Thoracic aorta (tissue), 2 donors: ENCODE results near the gene TIMM17A. TPM values are rescaled to one million over a fixed set of nuclear protein-coding genes. Genes with fewer than 3 reads are reported as not detected.

ENCODE experiments used
- ATAC-seq: fragments of 150-250 bp; one replicate; pipeline ENCODE4 v1.8.0; 2017; ENCODE audit warnings: low read depth; ENCODE audit not compliant: insufficient number of reproducible peaks, low FRiP score
- DNase-seq: peaks from one replicate; pipeline ENCODE4 v3.0.0-alpha.2; 2020; ENCODE audit warnings: low spot score
- H3K27ac ChIP-seq, 2 donors: fragments of 200-600 bp; sonication (generic); 1 replicate in 1 of 2; 2 replicates in 1 of 2; pipeline ENCODE4 v1.5.1; 2016; ENCODE audit warnings: mild to moderate bottlenecking in 2 of 2, moderate library complexity in 2 of 2
- H3K27me3 ChIP-seq: fragments of 200-600 bp; sonication (generic); replicated peaks from 2 replicates; pipeline ENCODE4 v1.6.0; 2016; ENCODE audit warnings: mild to moderate bottlenecking; ENCODE audit not compliant: insufficient read depth
- H3K36me3 ChIP-seq: fragments of 200-600 bp; sonication (generic); one replicate; pipeline ENCODE4 v1.5.1; 2016
- H3K4me1 ChIP-seq, 2 donors: fragments of 200-600 bp; sonication (generic); 1 replicate in 1 of 2; 2 replicates in 1 of 2; pipeline versions ENCODE4 v1.5.1 to v1.6.0; 2016; ENCODE audit warnings: low read depth in 2 of 2, mild to moderate bottlenecking in 1 of 2; ENCODE audit not compliant: control insufficient read depth in 1 of 2
- H3K4me3 ChIP-seq: fragments of 200-600 bp; sonication (generic); 2 replicates; pipeline ENCODE4 v1.5.1; 2016; ENCODE audit warnings: mild to moderate bottlenecking
- H3K9me3 ChIP-seq: fragments of 200-600 bp; sonication (generic); 2 replicates; pipeline ENCODE4 v1.5.1; 2016
- total RNA-seq, 2 donors: library from RNA; depleted of rRNA; stranded (reverse); fragments of >200 nt; gene quantifications; one replicate each; pipeline versions ENCODE4 v1.1.0 to v1.2.3, GENCODE V29; 2016
- TF ChIP-seq, protein P1 (sequence below): fragments of 200-600 bp; sonication (generic); IDR thresholded peaks from one replicate; pipeline ENCODE4 v1.5.1; 2019; ENCODE audit warnings: antibody characterized with exemption

The TIMM17A gene
- total RNA-seq, 2 donors from 2014 or later: 29.6 to 44.7 TPM

DNA sequence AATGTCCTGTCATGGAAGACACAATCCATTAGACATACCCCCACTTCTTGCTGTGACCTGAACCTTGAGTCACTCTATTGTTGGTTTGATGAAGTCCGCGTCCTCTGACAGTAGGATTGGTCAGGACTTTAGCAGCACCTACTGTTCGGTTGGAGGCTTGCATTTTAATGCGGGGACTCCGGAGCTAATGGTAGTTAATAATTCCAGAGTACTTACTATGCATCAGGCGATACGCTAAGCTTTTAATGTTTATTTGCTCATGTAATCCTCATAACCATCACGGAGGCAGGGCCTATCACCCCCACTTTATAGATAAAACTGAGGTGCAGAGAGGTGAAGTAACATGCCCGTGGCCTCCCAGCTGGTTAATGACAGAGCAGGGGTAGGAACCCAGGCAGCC lies 47.2 kb downstream of the TIMM17A start:
- Histone ChIP-seq H3K36me3 (peaks cover 26% of the 10 kb centered on the region), H3K4me3 (no peak overlapping the region), H3K27ac (no peak overlapping the region), H3K9me3 (no peaks in the 10 kb centered on the region), H3K27me3 (no peaks in the 10 kb centered on the region), H3K4me1 (no peaks in the 10 kb centered on the region)
- TF ChIP-seq, protein P1, sequence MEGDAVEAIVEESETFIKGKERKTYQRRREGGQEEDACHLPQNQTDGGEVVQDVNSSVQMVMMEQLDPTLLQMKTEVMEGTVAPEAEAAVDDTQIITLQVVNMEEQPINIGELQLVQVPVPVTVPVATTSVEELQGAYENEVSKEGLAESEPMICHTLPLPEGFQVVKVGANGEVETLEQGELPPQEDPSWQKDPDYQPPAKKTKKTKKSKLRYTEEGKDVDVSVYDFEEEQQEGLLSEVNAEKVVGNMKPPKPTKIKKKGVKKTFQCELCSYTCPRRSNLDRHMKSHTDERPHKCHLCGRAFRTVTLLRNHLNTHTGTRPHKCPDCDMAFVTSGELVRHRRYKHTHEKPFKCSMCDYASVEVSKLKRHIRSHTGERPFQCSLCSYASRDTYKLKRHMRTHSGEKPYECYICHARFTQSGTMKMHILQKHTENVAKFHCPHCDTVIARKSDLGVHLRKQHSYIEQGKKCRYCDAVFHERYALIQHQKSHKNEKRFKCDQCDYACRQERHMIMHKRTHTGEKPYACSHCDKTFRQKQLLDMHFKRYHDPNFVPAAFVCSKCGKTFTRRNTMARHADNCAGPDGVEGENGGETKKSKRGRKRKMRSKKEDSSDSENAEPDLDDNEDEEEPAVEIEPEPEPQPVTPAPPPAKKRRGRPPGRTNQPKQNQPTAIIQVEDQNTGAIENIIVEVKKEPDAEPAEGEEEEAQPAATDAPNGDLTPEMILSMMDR: no peak
- no peak for ATAC-seq
- DNase-seq: no peak

GRCh38 chr1:202004711-202005110 lies 49.4 kb downstream of the TIMM17A start:
- Histone ChIP-seq H3K4me3 (no peak overlapping the region), H3K9me3 (no peaks in the 10 kb centered on the region), H3K27ac (no peak overlapping the region), H3K27me3 (no peaks in the 10 kb centered on the region), H3K4me1 (no peaks in the 10 kb centered on the region), H3K36me3 (peaks cover 26% of the 10 kb centered on the region)
- DNase-seq (no peak), ATAC-seq (no peak)
- TF ChIP-seq, protein P1: no peak

DNA sequence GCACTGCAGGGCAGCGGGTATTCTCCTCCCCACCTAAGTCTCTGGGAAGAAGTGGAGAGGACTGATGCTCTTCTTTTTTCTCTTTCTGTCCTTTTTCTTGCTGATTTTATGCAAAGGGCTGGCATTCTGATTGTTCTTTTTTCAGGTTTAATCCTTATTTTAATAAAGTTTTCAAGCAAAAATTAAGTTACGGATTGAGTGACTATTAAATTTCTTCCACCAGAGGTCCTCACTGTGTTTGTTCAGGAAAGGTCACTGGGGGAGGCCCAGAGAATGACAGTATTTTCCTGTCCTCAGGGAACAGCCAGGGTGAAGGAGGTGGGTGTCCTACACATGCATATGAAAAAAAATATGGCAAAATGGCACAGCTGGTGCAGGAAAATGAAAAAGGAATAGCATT lies 50.7 kb downstream of the TIMM17A start:
- DNase-seq (no peak), ATAC-seq (no peak)
- Histone ChIP-seq H3K27ac (no peak overlapping the region), H3K9me3 (no peaks in the 10 kb centered on the region), H3K4me1 (no peaks in the 10 kb centered on the region), H3K27me3 (no peaks in the 10 kb centered on the region), H3K36me3 (peaks cover 26% of the 10 kb centered on the region), H3K4me3 (no peak overlapping the region)
- TF ChIP-seq, protein P1: peak; percentile 27

DNA sequence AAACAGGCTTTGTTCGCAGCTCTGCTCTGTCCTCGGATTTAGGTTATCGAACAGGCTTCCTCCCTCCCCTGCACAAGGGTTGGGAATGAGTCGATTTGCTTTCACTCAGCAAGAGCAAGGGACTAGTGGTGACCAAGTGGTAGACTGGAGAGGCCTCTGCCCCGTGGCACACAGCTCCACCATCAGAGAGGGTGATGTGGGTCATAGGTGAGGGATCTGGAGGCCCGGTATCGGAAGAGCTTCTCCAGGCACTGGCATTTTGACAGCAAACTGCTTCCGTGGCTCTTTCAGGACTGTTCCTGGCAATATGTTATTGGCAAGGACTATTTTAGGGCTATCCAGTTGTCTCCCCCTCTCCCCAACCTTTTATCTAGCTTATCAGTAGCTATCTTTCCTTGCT lies 52.0 kb downstream of the TIMM17A start:
- DNase-seq (no peak), ATAC-seq (no peak)
- Histone ChIP-seq H3K27ac (no peak overlapping the region), H3K36me3 (peaks cover 24% of the 10 kb centered on the region), H3K4me1 (no peaks in the 10 kb centered on the region), H3K9me3 (no peaks in the 10 kb centered on the region), H3K27me3 (no peaks in the 10 kb centered on the region), H3K4me3 (no peak overlapping the region)
- TF ChIP-seq, protein P1: no peak

GRCh38 chr1:202007805-202008489 lies 52.6 kb downstream of the TIMM17A start:
- peaks cover 24% of the 10 kb centered on the region for H3K36me3 ChIP-seq
- H3K9me3 ChIP-seq: no peaks in the 10 kb centered on the region
- TF ChIP-seq, protein P1: no peak
- H3K4me1 ChIP-seq: no peaks in the 10 kb centered on the region
- H3K27ac ChIP-seq: no peak overlapping the region
- ATAC-seq (no peak), DNase-seq (no peak)
- H3K4me3 ChIP-seq: no peak overlapping the region
- H3K27me3 ChIP-seq: no peaks in the 10 kb centered on the region
